Thyroid gland (tissue), 4 donors: ENCODE results near the gene PRR33. TPM values are rescaled to one million over a fixed set of nuclear protein-coding genes. Genes with fewer than 3 reads are reported as not detected.

Experiments used
- DNase-seq, 2 donors: peaks; one replicate each; pipeline ENCODE4 v3.0.0-alpha.2; 2019
- H3K27ac ChIP-seq, 3 donors: fragments of 200-600 bp; sonication (generic); 1 replicate in 2 of 3; 2 replicates in 1 of 3; pipeline ENCODE4 v1.5.1; 2016 to 2019; ENCODE audit warnings: mild to moderate bottlenecking in 1 of 3, moderate library complexity in 1 of 3
- H3K27me3 ChIP-seq: fragments of 200-600 bp; sonication (generic); one replicate; pipeline ENCODE4 v1.5.1; 2019
- H3K36me3 ChIP-seq, 2 donors: fragments of 200-600 bp; sonication (generic); one replicate each; pipeline ENCODE4 v1.5.1; 2016 to 2019
- H3K4me1 ChIP-seq, 2 donors: fragments of 200-600 bp; sonication (generic); one replicate each; pipeline ENCODE4 v1.5.1; 2017 to 2019
- H3K4me3 ChIP-seq, 3 donors: fragments of 200-600 bp; sonication (generic); replicated peaks in 1 of 3; 1 replicate in 2 of 3; 2 replicates in 1 of 3; pipeline ENCODE4 v1.5.1; 2016; ENCODE audit warnings: mild to moderate bottlenecking in 1 of 3
- H3K9me3 ChIP-seq: fragments of 200-600 bp; sonication (generic); one replicate; pipeline ENCODE4 v1.5.1; 2017
- POLR2A ChIP-seq, 2 donors: fragments of 450-650 bp; IDR thresholded peaks; one replicate each; pipeline ENCODE4 v1.6.1; 2017; ENCODE audit warnings: antibody characterized with exemption in 2 of 2, mild to moderate bottlenecking in 2 of 2, moderate library complexity in 1 of 2
- WGBS, 2 donors: methylation state at CpG; one replicate each; pipeline ENCODE4 v1.1.5; 2017; 5-methylcytosine and 5-hydroxymethylcytosine counted together
- intact Hi-C: fragments of 100-400 bp; cut with DNase I; formaldehyde crosslinking; loops from one replicate; pipeline ENCODE4 v1.15.1; 2023
- total RNA-seq, 4 donors: library from RNA; depleted of rRNA; stranded (reverse); fragments of >200 nt; gene quantifications; one replicate each; pipeline ENCODE4 v1.2.3, GENCODE V29; 2016
- TF ChIP-seq, protein P1 (sequence below), 6 experiments: fragments of 200-600 bp in 3 of 6; fragments of 450-650 bp in 3 of 6; sonication (generic) in 3 of 6; IDR thresholded peaks; one replicate each; pipeline ENCODE4 v1.5.1; 2016 to 2019; ENCODE audit warnings: antibody characterized with exemption in 6 of 6, mild to moderate bottlenecking in 2 of 6, inconsistent platforms in 1 of 6, moderate library complexity in 1 of 6

PRR33 gene
- total RNA-seq, 4 donors from 2014 or later = not detected

DNA sequence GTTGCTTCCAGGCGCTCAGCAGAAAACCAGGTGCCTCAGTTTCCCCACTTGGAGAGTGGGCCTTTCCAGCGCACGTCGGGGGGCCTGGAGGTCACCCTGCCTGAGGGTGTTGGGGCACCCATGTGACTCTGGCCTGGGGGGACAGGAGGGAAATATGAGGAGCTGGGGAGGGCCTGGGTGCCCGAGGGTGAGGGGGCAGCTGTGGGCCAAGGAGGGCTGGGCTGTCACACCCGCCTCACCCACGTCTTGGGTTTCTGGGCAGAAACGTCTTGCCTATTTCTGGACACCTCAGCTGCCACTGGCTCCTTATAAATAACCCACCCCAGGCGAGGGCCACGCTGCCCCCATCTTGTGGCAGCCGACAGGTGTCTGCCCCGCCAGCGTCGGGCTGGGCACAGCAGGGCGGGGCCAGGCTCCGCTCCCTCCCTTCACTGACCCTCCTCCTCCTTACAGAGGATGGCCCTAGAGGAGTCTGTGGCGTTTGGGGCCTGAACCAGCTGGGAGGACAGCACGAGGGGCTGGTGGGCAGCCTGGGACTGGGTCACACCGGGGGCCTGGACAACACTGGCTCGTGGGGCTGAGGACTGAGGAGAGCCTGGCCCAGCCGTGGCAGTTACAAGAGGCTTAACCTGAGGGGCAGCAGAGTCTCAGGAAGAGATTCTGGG is 29.3 kb upstream of the PRR33 start:
- Histone ChIP-seq H3K27me3 (no peaks in the 10 kb centered on the region), H3K27ac (no peak overlapping the region), H3K4me3 (no peak overlapping the region), H3K36me3 (no peaks in the 10 kb centered on the region), H3K4me1 (peaks cover 6 to 10% of the 10 kb centered on the region in 2 donors), H3K9me3 (no peaks in the 10 kb centered on the region)
- intact Hi-C loops = no loop called here
- TF ChIP-seq, protein P1, sequence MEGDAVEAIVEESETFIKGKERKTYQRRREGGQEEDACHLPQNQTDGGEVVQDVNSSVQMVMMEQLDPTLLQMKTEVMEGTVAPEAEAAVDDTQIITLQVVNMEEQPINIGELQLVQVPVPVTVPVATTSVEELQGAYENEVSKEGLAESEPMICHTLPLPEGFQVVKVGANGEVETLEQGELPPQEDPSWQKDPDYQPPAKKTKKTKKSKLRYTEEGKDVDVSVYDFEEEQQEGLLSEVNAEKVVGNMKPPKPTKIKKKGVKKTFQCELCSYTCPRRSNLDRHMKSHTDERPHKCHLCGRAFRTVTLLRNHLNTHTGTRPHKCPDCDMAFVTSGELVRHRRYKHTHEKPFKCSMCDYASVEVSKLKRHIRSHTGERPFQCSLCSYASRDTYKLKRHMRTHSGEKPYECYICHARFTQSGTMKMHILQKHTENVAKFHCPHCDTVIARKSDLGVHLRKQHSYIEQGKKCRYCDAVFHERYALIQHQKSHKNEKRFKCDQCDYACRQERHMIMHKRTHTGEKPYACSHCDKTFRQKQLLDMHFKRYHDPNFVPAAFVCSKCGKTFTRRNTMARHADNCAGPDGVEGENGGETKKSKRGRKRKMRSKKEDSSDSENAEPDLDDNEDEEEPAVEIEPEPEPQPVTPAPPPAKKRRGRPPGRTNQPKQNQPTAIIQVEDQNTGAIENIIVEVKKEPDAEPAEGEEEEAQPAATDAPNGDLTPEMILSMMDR (IDR thresholded peaks at IDR 0.05) = no peak
- no peak for TF ChIP-seq POLR2A (IDR thresholded peaks at IDR 0.05)
- DNase-seq = no peak
- WGBS, 2 donors = 68 to 71% methylated on average over 6 to 17 of the region's 21 CpGs

DNA sequence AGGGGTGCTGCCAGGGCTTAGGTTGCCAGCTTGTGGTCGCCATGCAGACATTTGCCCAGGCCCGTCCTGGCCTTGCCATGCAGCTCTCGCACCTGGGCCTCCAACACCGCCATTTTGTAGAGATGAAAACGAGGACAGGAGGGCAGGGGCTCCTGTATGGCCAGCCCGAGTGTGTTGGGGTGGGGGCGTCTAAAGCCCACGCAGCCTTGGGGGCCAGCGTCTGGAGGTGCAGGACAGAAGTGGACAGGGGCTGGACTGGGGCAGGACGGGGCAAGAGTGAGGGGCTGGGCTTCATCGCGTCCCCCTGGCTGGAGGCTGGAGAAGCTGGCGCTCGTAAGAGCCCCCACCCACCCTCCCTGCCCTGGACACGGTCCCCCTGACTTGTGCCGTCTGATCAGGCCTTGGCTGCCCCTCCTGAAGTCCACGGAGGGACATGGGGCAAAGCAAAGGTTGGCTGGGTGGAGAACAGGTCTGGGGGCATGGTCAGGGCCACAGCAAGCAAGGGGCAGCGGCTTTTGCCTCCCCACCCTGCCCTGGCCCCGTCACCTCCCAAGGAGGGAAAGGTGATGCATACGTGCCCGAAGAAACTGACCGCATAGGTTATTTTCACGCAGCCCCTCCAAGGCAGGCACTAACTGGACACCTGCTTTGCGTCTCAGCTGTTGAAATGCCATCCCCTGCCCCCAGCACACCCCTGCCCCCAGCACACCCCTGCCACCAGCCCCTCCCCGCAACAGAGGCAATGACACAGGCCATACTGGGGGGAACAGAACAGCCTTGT is 28.6 kb upstream of the PRR33 start:
- intact Hi-C loops = no loop called here
- Histone ChIP-seq H3K27me3 (no peaks in the 10 kb centered on the region), H3K4me1 (peaks cover 6 to 10% of the 10 kb centered on the region in 2 donors), H3K4me3 (no peak overlapping the region), H3K9me3 (no peaks in the 10 kb centered on the region), H3K27ac (no peak overlapping the region), H3K36me3 (no peaks in the 10 kb centered on the region)
- 91% methylated on average over 24 of the region's 25 CpGs for WGBS, 2 donors
- DNase-seq = no peak
- no peak for TF ChIP-seq POLR2A (IDR thresholded peaks at IDR 0.05)
- TF ChIP-seq, protein P1 (IDR thresholded peaks at IDR 0.05) = no peak

DNA sequence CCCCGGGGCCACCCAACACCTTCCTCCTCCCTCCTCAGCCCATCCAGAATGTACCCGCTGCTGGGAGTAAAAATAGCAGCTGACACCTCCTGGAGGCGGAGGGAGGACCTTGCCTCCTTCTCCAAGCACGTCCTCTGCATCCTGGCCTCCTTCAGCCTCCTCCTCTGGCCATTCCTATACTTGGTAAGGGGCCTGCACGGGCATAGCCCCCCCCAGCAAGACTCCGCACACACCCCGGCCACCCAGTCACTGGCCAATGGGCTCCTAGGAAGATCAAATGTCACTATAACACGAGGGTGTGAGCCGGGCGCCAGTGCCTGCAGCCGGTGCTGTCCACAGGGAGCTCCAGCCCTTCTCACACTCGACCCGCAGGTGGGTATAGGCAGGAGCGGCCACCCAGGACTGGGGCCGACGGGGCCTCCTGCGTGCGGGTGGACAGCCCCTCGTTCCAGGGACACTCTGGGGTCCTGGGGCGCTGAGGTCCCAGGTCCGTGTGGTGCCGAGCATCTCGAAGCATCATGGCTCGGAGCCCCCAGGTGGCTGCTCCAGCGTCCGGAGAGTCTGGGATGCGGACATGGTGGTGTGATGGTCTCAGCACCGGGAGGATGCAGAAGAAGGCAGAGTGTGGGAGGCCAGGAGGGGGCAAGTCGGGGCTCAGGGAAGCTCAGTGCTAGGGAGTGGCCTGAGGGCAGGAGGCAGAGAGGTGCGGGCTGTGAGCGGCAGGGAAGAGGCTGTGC is 27.9 kb upstream of the PRR33 start, which contains the start of gene TNNT3:
Gene TNNT3, plus strand, starts transcription at position 313 of the 737 bp plus-strand sequence. CDS start 3,172 bp downstream, outside the sequence.
- no peak for DNase-seq
- no peak within 1 kb of the TSS for H3K27ac ChIP-seq
- H3K4me3 ChIP-seq = no peak within 1 kb of the TSS
- WGBS, 2 donors = 78 to 84% methylated on average over 17 to 26 of the region's 31 CpGs
- H3K4me1 ChIP-seq = peaks cover 4 to 7% of the 10 kb centered on the region in 2 donors
- TF ChIP-seq POLR2A (IDR thresholded peaks at IDR 0.05) = no peak
- no peaks in the 10 kb centered on the region for H3K9me3 ChIP-seq
- no peaks in the 10 kb centered on the region for H3K36me3 ChIP-seq
- intact Hi-C loops = no loop called here
- no peaks in the 10 kb centered on the region for H3K27me3 ChIP-seq

DNA sequence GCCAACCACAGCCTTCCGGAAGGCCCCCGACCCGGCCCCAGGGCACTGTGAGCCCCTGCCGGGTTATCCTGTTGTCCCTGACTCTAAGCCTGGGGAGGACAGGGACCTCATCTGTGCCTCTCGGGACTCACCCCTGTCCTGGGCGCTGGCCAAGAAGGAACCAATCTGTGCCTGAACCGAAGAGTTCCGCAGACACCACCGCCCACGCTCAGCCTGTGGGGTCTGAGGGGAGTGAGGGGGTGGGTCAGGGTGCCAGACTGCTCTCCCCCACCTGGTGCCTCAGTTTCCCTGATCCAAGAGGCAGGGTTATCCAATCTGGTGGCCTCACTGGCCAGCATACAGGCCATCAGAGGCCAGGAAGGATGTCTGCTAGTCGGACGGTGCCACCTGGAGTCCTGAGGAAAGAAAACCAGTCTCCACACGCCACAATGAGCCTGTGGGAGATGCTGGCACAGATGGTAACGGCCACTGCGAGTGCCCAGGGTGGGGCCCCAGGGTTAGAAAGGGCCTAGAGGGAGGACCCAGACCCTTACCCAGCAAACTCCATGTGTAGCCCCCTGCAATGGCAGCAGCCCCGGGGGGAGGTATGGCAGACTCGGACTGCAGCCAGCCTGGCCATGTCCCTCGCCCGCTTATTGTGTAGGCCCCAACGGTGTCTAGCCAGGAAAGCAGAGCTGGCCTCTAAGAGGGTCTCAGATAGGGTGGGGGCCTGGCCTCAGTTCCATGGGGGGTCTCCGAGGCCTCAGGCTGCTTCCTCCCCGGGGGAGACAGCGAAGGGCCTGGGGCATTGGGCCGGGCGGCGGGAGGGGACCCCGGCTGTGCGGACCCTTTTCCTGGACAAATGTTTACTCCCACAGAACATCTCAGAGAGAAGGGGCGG is 27.0 kb upstream of the PRR33 start:
- 73 to 86% methylated on average over 10 to 17 of the region's 29 CpGs for WGBS, 2 donors
- no peaks in the 10 kb centered on the region for H3K27me3 ChIP-seq
- TF ChIP-seq, protein P1 (IDR thresholded peaks at IDR 0.05) = no peak
- TF ChIP-seq POLR2A (IDR thresholded peaks at IDR 0.05) = no peak
- no peaks in the 10 kb centered on the region for H3K4me1 ChIP-seq
- no peaks in the 10 kb centered on the region for H3K9me3 ChIP-seq
- no peak overlapping the region for H3K27ac ChIP-seq
- no peaks in the 10 kb centered on the region for H3K36me3 ChIP-seq
- intact Hi-C loops = no loop called here
- no peak for DNase-seq
- no peak overlapping the region for H3K4me3 ChIP-seq
